PC-3 (cell line): ENCODE data around the gene FAM114A1. TPM values are rescaled to one million over a fixed set of nuclear protein-coding genes. Genes with fewer than 3 reads are reported as not detected.
"Not testable (repeated sequence)": the region's sequence is repeated elsewhere in the genome, so short reads cannot be mapped to it uniquely, and the experiment has no call there.

ENCODE experiments used
- ATAC-seq: fragments of 200-7000 bp; cut with Tn5 transposase; 2 replicates; pipeline ENCODE4 v1.9.1; 2020; ENCODE audit warnings: mild to moderate bottlenecking, moderate library complexity
- BruUV-seq: library from RNA; stranded (reverse); fragments of 400-500 nt; replicated peaks from 2 replicates; lab custom pipeline; 2021; lab: Mats Ljungman, UMichigan
- CTCF ChIA-PET: fragments of 300-600 bp; sonication (Branson Sonifier 250); formaldehyde crosslinking; loops from one replicate; lab custom pipeline; 2022; ENCODE audit warnings: antibody characterized with exemption; lab: Charles Lee
- POLR2A ChIA-PET: fragments of 300-600 bp; sonication (Branson Sonifier 250); formaldehyde crosslinking; loops from one replicate; lab custom pipeline; 2022; ENCODE audit warnings: antibody characterized with exemption; ENCODE audit not compliant: unreplicated experiment; lab: Charles Lee
- DNase-seq: peaks from one replicate; pipeline ENCODE4 v3.0.0-alpha.2; 2015
- H2AFZ ChIP-seq: fragments of 300-600 bp; sonication (generic); 2 replicates; pipeline ENCODE4 v1.6.0; 2016; ENCODE audit warnings: antibody characterized with exemption, low read length
- H3F3A ChIP-seq: fragments of 300-600 bp; sonication (generic); one replicate; pipeline ENCODE4 v1.6.0; 2017; ENCODE audit warnings: antibody characterized with exemption, low read length, control low read depth, mild to moderate bottlenecking; ENCODE audit not compliant: unreplicated experiment
- H3K27ac ChIP-seq: fragments of 300-600 bp; sonication (generic); 2 replicates; pipeline ENCODE4 v1.5.1; 2016; ENCODE audit warnings: mild to moderate bottlenecking, low read length
- H3K27me3 ChIP-seq: fragments of 300-600 bp; sonication (generic); 2 replicates; pipeline ENCODE4 v1.6.1; 2016; ENCODE audit warnings: low read length, mixed read lengths
- H3K36me3 ChIP-seq: fragments of 300-600 bp; sonication (generic); 2 replicates; pipeline ENCODE4 v1.6.1; 2016; ENCODE audit warnings: low read depth, mixed run types, low read length, mixed read lengths
- H3K4me1 ChIP-seq: fragments of 300-600 bp; sonication (generic); 2 replicates; pipeline ENCODE4 v1.5.1; 2016; ENCODE audit warnings: low read length; ENCODE audit not compliant: insufficient read depth
- H3K4me2 ChIP-seq: fragments of 300-600 bp; sonication (generic); 2 replicates; pipeline ENCODE4 v1.6.0; 2016; ENCODE audit warnings: low read length
- H3K4me3 ChIP-seq: fragments of 300-600 bp; sonication (generic); 2 replicates; pipeline ENCODE4 v1.5.1; 2016; ENCODE audit warnings: mild to moderate bottlenecking, low read length, mixed read lengths
- H3K79me2 ChIP-seq: fragments of 300-600 bp; sonication (generic); 2 replicates; pipeline ENCODE4 v1.6.1; 2017; ENCODE audit warnings: low read length, mixed read lengths
- H3K9ac ChIP-seq: fragments of 300-600 bp; sonication (generic); 2 replicates; pipeline ENCODE4 v1.6.0; 2016; ENCODE audit warnings: mild to moderate bottlenecking, low read length
- H3K9me2 ChIP-seq: fragments of 300-600 bp; sonication (generic); replicated peaks from 2 replicates; pipeline ENCODE4 v1.6.1; 2016; ENCODE audit warnings: mixed run types, low read length, mixed read lengths
- H3K9me3 ChIP-seq: fragments of 300-600 bp; sonication (generic); 2 replicates; pipeline ENCODE4 v1.6.1; 2016; ENCODE audit warnings: low read length, mixed read lengths
- H4K20me1 ChIP-seq: fragments of 300-600 bp; sonication (generic); 2 replicates; pipeline ENCODE4 v1.6.1; 2016; ENCODE audit warnings: low read length, mixed read lengths
- EZH2 ChIP-seq: fragments of 300-600 bp; sonication (generic); IDR thresholded peaks from one replicate; pipeline ENCODE4 v1.6.1; 2017; ENCODE audit warnings: antibody characterized with exemption, mild to moderate bottlenecking, low read length; ENCODE audit not compliant: unreplicated experiment
- EZH2phosphoT487 ChIP-seq: fragments of 300-600 bp; sonication (generic); IDR thresholded peaks from 2 replicates; pipeline ENCODE4 v1.6.1; 2018; ENCODE audit warnings: mild to moderate bottlenecking, antibody characterized with exemption, low read length, borderline replicate concordance
- intact Hi-C: fragments of 100-400 bp; cut with micrococcal nuclease; formaldehyde crosslinking; loops from 2 replicates; pipeline ENCODE4 v1.9.0; 2023
- total RNA-seq: library from RNA; depleted of rRNA; stranded (reverse); fragments of >200 nt; gene quantifications from 2 replicates; pipeline ENCODE4 v1.2.3, GENCODE V29; 2014
- TF ChIP-seq, protein P1 (sequence below): fragments of 300-600 bp; sonication (generic); conservative IDR thresholded peaks from 2 replicates; pipeline ENCODE4 v1.5.1; 2017; ENCODE audit warnings: antibody characterized with exemption, low read depth, mild to moderate bottlenecking, low read length

The FAM114A1 gene
- total RNA-seq, 1 experiment from 2014 or later, result 25.0 TPM

GRCh38 chr4:38957261-38957815 lies 89.7 kb downstream of the FAM114A1 start:
- Histone ChIP-seq H3K4me1 (no peaks in the 10 kb centered on the region), H3F3A (no peaks in the 10 kb centered on the region), H3K9me3 (no peaks in the 10 kb centered on the region), H3K9ac (no peak overlapping the region), H2AFZ (no peak overlapping the region), H3K27me3 (no peaks in the 10 kb centered on the region), H3K4me2 (no peak overlapping the region), H3K27ac (no peak overlapping the region), H3K9me2 (no peaks in the 10 kb centered on the region), H3K4me3 (no peak overlapping the region), H3K36me3 (no peaks in the 10 kb centered on the region), H3K79me2 (no peaks in the 10 kb centered on the region), H4K20me1 (no peaks in the 10 kb centered on the region)
- ATAC-seq (no peak), DNase-seq (no peak)
- TF ChIP-seq, protein P1, sequence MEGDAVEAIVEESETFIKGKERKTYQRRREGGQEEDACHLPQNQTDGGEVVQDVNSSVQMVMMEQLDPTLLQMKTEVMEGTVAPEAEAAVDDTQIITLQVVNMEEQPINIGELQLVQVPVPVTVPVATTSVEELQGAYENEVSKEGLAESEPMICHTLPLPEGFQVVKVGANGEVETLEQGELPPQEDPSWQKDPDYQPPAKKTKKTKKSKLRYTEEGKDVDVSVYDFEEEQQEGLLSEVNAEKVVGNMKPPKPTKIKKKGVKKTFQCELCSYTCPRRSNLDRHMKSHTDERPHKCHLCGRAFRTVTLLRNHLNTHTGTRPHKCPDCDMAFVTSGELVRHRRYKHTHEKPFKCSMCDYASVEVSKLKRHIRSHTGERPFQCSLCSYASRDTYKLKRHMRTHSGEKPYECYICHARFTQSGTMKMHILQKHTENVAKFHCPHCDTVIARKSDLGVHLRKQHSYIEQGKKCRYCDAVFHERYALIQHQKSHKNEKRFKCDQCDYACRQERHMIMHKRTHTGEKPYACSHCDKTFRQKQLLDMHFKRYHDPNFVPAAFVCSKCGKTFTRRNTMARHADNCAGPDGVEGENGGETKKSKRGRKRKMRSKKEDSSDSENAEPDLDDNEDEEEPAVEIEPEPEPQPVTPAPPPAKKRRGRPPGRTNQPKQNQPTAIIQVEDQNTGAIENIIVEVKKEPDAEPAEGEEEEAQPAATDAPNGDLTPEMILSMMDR, result no peak
- TF ChIP-seq EZH2phosphoT487 (no peak), EZH2 (no peak)
- intact Hi-C loops, result no loop called here
- ChIA-PET POLR2A (no interaction called here), CTCF (no interaction called here)
- BruUV-seq, result no TSS peak

DNA sequence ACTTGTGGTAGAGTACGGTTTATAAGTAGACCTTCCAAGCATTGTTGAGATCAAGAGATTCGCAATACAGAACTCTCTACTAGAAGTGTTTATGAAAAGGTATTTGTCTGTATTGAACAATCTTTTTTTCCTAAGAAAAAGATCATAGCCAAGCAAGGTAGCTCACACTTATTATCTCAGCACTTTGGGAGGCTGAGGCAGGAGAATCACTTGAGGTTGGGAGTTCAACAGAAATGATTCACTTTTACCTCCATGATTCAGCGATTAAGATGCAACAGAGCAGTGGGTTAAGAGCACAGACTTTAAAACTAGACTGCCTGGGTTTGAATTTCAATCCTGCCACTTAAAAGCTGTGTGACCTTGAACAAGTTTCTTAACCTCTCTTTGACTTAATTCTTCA lies 90.3 kb downstream of the FAM114A1 start:
- ATAC-seq, result no peak
- Histone ChIP-seq H3K4me3 (no peak overlapping the region), H3K27me3 (no peaks in the 10 kb centered on the region), H3K27ac (no peak overlapping the region), H2AFZ (no peak overlapping the region), H3K4me1 (no peaks in the 10 kb centered on the region), H3K9ac (no peak overlapping the region), H3K36me3 (no peaks in the 10 kb centered on the region), H3K9me2 (no peaks in the 10 kb centered on the region), H3F3A (no peaks in the 10 kb centered on the region), H3K9me3 (no peaks in the 10 kb centered on the region), H3K79me2 (no peaks in the 10 kb centered on the region), H4K20me1 (no peaks in the 10 kb centered on the region), H3K4me2 (no peak overlapping the region)
- no peak for TF ChIP-seq EZH2phosphoT487
- TF ChIP-seq, protein P1, result no peak
- BruUV-seq, result no TSS peak
- no peak for DNase-seq
- intact Hi-C loops, result no loop called here
- ChIA-PET CTCF (no interaction called here), POLR2A (no interaction called here)

- Histone ChIP-seq H3K9me2 (no peaks in the 10 kb centered on the region), H3F3A (no peaks in the 10 kb centered on the region), H3K79me2 (no peaks in the 10 kb centered on the region), H3K9me3 (no peaks in the 10 kb centered on the region), H3K27me3 (no peaks in the 10 kb centered on the region), H3K4me1 (no peaks in the 10 kb centered on the region), H4K20me1 (no peaks in the 10 kb centered on the region), H3K27ac (no peak overlapping the region), H3K36me3 (no peaks in the 10 kb centered on the region), H2AFZ (no peak overlapping the region), H3K4me2 (no peak overlapping the region), H3K4me3 (no peak overlapping the region), H3K9ac (no peak overlapping the region)
- CTCF ChIA-PET, result no interaction called here
- no TSS peak for BruUV-seq
- TF ChIP-seq EZH2 (no peak), EZH2phosphoT487 (no peak)
- TF ChIP-seq, protein P1, result no peak
- intact Hi-C loops, result no loop called here
- DNase-seq (no peak), ATAC-seq (no peak)
- POLR2A ChIA-PET, result no interaction called here
Measured at GRCh38 chr4:38958453-38959190, 91.0 kb downstream of the FAM114A1 start.

DNA sequence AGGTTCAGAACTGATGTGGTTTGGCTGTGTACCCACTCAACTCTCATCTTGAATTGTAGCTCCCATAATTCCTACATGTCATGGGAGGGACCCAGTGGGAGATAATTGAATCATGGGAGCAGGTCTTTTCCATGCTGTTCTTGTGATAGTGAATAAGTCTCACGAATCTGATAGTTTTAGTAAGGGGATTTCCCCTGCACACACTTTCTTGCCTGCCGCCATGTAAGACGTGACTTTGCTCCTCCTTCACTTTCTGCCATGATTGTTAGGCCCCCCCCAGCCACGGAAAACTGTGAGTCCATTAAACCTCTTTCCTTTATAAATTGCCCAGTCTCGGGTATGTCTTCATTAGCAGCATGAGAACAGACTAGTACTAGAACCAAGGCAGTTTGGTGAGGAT lies 91.6 kb downstream of the FAM114A1 start:
- intact Hi-C loops, H3F3A ChIP-seq, H3K4me1 ChIP-seq, H3K36me3 ChIP-seq, ATAC-seq, H3K4me2 ChIP-seq, POLR2A ChIA-PET, H3K9me3 ChIP-seq, H3K27me3 ChIP-seq, BruUV-seq, H4K20me1 ChIP-seq, H3K79me2 ChIP-seq, CTCF ChIA-PET, H3K27ac ChIP-seq, H3K9ac ChIP-seq, DNase-seq, H2AFZ ChIP-seq, H3K4me3 ChIP-seq, H3K9me2 ChIP-seq: not testable (repeated sequence)
